A549 (cell line): ENCODE measurements around the gene LIN9.

ENCODE experiments used
- CHD4 ChIP-seq: fragments of 200-600 bp; sonication (generic); IDR thresholded peaks from 2 replicates; pipeline ENCODE4 v1.6.1; 2016; ENCODE audit warnings: antibody characterized with exemption, mild to moderate bottlenecking, borderline replicate concordance
- EP300 ChIP-seq, 2 experiments: fragments of >200 bp; sonication (Bioruptor Twin); formaldehyde crosslinking; IDR thresholded peaks; 2 replicates in 1 of 2; 3 replicates in 1 of 2; pipeline ENCODE4 v1.6.1; 2016 to 2017
- KDM1A ChIP-seq: fragments of 200-600 bp; sonication (generic); IDR thresholded peaks from 2 replicates; pipeline ENCODE4 v1.6.1; 2016; ENCODE audit warnings: low read depth, mild to moderate bottlenecking
- POLR2AphosphoS2 ChIP-seq: conservative IDR thresholded peaks from 2 replicates; pipeline ENCODE4 v1.6.1; 2012; ENCODE audit warnings: low read length, improper control_type of control experiment, inconsistent platforms
- RAD21 ChIP-seq, 2 experiments: fragments of >200 bp in 1 of 2; sonication (Bioruptor Twin) in 1 of 2; formaldehyde crosslinking in 1 of 2; IDR thresholded peaks in 1 of 2; conservative IDR thresholded peaks in 1 of 2; 2 replicates in 1 of 2; 3 replicates in 1 of 2; pipeline ENCODE4 v1.6.1; 2012 to 2018; ENCODE audit warnings: inconsistent platforms in 1 of 2
- ZC3H11A ChIP-seq: fragments of 450-650 bp; IDR thresholded peaks from 2 replicates; pipeline ENCODE4 v1.6.1; 2014; ENCODE audit warnings: antibody characterized with exemption, mild to moderate bottlenecking
- TF ChIP-seq, protein P1 (sequence below): fragments of 450-650 bp; IDR thresholded peaks from 2 replicates; pipeline ENCODE4 v1.6.1; 2014; ENCODE audit warnings: antibody characterized with exemption
- TF ChIP-seq, protein P2 (sequence below): fragments of >200 bp; sonication (Bioruptor Twin); formaldehyde crosslinking; IDR thresholded peaks from 3 replicates; pipeline ENCODE4 v1.5.1; 2016

DNA sequence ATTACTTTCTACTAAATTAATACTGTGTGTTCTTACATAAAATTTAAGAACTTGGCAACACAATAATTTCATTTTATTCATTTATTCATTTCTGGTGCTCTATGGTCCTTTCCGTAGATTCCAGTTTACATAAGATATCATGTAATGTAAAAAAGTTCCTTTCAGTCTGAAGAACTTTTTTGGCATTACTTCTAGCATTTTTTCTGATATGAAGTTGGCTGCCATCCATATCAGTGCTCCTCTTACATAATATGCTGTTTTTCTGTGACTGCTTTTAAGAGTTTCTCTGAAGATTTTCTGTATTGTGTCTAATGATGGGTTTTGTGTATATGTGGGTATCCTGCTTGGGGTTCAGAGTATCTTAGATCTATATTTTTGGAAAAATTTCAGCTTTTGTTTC is 34.8 kb downstream of the LIN9 start:
- TF ChIP-seq EP300 (IDR thresholded peaks at IDR 0.05): no peak
- TF ChIP-seq KDM1A: no peak
- TF ChIP-seq RAD21 (conservative IDR thresholded peaks at IDR 0.05 in 1 of 2, IDR thresholded peaks at IDR 0.05 in 1 of 2): no peak
- TF ChIP-seq, protein P1, sequence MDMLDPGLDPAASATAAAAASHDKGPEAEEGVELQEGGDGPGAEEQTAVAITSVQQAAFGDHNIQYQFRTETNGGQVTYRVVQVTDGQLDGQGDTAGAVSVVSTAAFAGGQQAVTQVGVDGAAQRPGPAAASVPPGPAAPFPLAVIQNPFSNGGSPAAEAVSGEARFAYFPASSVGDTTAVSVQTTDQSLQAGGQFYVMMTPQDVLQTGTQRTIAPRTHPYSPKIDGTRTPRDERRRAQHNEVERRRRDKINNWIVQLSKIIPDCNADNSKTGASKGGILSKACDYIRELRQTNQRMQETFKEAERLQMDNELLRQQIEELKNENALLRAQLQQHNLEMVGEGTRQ: no peak
- no peak for TF ChIP-seq ZC3H11A
- TF ChIP-seq, protein P2, sequence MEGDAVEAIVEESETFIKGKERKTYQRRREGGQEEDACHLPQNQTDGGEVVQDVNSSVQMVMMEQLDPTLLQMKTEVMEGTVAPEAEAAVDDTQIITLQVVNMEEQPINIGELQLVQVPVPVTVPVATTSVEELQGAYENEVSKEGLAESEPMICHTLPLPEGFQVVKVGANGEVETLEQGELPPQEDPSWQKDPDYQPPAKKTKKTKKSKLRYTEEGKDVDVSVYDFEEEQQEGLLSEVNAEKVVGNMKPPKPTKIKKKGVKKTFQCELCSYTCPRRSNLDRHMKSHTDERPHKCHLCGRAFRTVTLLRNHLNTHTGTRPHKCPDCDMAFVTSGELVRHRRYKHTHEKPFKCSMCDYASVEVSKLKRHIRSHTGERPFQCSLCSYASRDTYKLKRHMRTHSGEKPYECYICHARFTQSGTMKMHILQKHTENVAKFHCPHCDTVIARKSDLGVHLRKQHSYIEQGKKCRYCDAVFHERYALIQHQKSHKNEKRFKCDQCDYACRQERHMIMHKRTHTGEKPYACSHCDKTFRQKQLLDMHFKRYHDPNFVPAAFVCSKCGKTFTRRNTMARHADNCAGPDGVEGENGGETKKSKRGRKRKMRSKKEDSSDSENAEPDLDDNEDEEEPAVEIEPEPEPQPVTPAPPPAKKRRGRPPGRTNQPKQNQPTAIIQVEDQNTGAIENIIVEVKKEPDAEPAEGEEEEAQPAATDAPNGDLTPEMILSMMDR: no peak
- TF ChIP-seq POLR2AphosphoS2: no peak
- TF ChIP-seq CHD4: no peak
